DND-41 (cell line): Measurements from ENCODE around the gene C6orf132.
"Not testable (repeated sequence)": the region's sequence is repeated elsewhere in the genome, so short reads cannot be mapped to it uniquely, and the experiment has no call there.

Experiments used
- ATAC-seq: fragments of 200-7000 bp; cut with Tn5 transposase; 3 replicates; pipeline ENCODE4 v1.9.1; 2021; ENCODE audit warnings: low read depth; ENCODE audit not compliant: insufficient read depth
- DNase-seq: peaks from one replicate; pipeline ENCODE4 v3.0.0-alpha.2; 2020
- H2AFZ ChIP-seq: 2 replicates; pipeline ENCODE4 v1.6.0; 2012; ENCODE audit warnings: low read depth, low read length
- H3K27ac ChIP-seq: 2 replicates; pipeline ENCODE4 v1.5.1; 2012; ENCODE audit warnings: low read length, inconsistent platforms
- H3K27me3 ChIP-seq: fragments of 200-600 bp; sonication (generic); 2 replicates; pipeline ENCODE4 v1.6.0; 2012; ENCODE audit warnings: low read length, mild to moderate bottlenecking, inconsistent platforms; ENCODE audit not compliant: insufficient read depth, poor library complexity
- H3K36me3 ChIP-seq: 2 replicates; pipeline ENCODE4 v1.5.1; 2012; ENCODE audit warnings: low read length, inconsistent platforms; ENCODE audit not compliant: insufficient read depth
- H3K4me1 ChIP-seq: 2 replicates; pipeline ENCODE4 v1.5.1; 2012; ENCODE audit warnings: mild to moderate bottlenecking, low read length; ENCODE audit not compliant: insufficient read depth
- H3K4me2 ChIP-seq: 2 replicates; pipeline ENCODE4 v1.6.0; 2012; ENCODE audit warnings: mild to moderate bottlenecking, moderate library complexity, low read length, inconsistent platforms; ENCODE audit not compliant: insufficient read depth
- H3K4me3 ChIP-seq, 2 experiments: fragments of 200-600 bp in 1 of 2; shearing (Covaris generic) in 1 of 2; 2 replicates each; pipeline ENCODE4 v1.5.1; 2012 to 2016; ENCODE audit warnings: inconsistent platforms in 2 of 2, low read length in 2 of 2, mild to moderate bottlenecking in 2 of 2, low read depth in 1 of 2, moderate library complexity in 1 of 2
- H3K79me2 ChIP-seq: 2 replicates; pipeline ENCODE4 v1.6.0; 2012; ENCODE audit warnings: low read length, inconsistent platforms; ENCODE audit not compliant: insufficient read depth
- H3K9ac ChIP-seq: 2 replicates; pipeline ENCODE4 v1.6.0; 2012; ENCODE audit warnings: low read depth, mild to moderate bottlenecking, inconsistent platforms, low read length, moderate library complexity
- H3K9me3 ChIP-seq: 2 replicates; pipeline ENCODE4 v1.5.1; 2012; ENCODE audit warnings: low read length, moderate library complexity, mild to moderate bottlenecking, inconsistent platforms; ENCODE audit not compliant: insufficient read depth, severe bottlenecking
- H4K20me1 ChIP-seq: 2 replicates; pipeline ENCODE4 v1.6.0; 2012; ENCODE audit warnings: low read length; ENCODE audit not compliant: insufficient read depth
- EZH2 ChIP-seq: IDR thresholded peaks from 3 replicates; pipeline ENCODE4 v1.6.1; 2012; ENCODE audit warnings: borderline replicate concordance, low read depth, mild to moderate bottlenecking, moderate library complexity, low read length, inconsistent platforms; ENCODE audit not compliant: severe bottlenecking
- TF ChIP-seq, protein P1 (sequence below): IDR thresholded peaks from 2 replicates; pipeline ENCODE4 v1.5.1; 2012; ENCODE audit warnings: borderline replicate concordance, low read length, moderate library complexity, mild to moderate bottlenecking; ENCODE audit not compliant: poor library complexity, severe bottlenecking; ENCODE audit errors: extremely low read depth

The C6orf132 gene

DNA sequence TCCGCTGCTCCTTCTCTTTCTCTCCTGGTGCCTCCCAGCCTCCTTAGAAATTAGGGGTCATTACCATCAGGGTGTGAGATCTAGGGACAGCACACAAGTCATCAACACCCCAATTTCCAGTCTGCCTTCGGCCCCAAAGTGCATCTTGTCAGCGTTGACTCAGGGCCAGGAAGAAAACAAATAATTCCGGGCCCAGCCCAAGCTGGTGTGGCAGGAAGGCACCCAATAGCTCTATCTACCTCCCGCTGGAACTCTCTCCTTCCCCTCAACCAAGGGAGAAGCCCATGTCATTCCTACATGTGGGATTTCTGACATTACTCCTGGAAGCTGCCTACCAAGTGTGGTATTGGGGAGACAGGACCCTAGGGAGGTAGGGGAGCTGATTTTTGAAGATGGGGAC lies 11.5 kb upstream of the C6orf132 start:
- no peaks in the 10 kb centered on the region for H3K9me3 ChIP-seq
- no peaks in the 10 kb centered on the region for H3K79me2 ChIP-seq
- ATAC-seq (no peak), DNase-seq (no peak)
- no peak overlapping the region for H3K9ac ChIP-seq
- no peak overlapping the region for H3K4me3 ChIP-seq
- no peak overlapping the region for H2AFZ ChIP-seq
- no peak overlapping the region for H3K4me2 ChIP-seq
- no peak for TF ChIP-seq EZH2
- TF ChIP-seq, protein P1, sequence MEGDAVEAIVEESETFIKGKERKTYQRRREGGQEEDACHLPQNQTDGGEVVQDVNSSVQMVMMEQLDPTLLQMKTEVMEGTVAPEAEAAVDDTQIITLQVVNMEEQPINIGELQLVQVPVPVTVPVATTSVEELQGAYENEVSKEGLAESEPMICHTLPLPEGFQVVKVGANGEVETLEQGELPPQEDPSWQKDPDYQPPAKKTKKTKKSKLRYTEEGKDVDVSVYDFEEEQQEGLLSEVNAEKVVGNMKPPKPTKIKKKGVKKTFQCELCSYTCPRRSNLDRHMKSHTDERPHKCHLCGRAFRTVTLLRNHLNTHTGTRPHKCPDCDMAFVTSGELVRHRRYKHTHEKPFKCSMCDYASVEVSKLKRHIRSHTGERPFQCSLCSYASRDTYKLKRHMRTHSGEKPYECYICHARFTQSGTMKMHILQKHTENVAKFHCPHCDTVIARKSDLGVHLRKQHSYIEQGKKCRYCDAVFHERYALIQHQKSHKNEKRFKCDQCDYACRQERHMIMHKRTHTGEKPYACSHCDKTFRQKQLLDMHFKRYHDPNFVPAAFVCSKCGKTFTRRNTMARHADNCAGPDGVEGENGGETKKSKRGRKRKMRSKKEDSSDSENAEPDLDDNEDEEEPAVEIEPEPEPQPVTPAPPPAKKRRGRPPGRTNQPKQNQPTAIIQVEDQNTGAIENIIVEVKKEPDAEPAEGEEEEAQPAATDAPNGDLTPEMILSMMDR: no peak
- H3K27ac ChIP-seq: no peak overlapping the region
- no peaks in the 10 kb centered on the region for H3K4me1 ChIP-seq
- peaks cover 12% of the 10 kb centered on the region for H3K27me3 ChIP-seq
- H4K20me1 ChIP-seq: no peaks in the 10 kb centered on the region
- H3K36me3 ChIP-seq: no peaks in the 10 kb centered on the region

DNA sequence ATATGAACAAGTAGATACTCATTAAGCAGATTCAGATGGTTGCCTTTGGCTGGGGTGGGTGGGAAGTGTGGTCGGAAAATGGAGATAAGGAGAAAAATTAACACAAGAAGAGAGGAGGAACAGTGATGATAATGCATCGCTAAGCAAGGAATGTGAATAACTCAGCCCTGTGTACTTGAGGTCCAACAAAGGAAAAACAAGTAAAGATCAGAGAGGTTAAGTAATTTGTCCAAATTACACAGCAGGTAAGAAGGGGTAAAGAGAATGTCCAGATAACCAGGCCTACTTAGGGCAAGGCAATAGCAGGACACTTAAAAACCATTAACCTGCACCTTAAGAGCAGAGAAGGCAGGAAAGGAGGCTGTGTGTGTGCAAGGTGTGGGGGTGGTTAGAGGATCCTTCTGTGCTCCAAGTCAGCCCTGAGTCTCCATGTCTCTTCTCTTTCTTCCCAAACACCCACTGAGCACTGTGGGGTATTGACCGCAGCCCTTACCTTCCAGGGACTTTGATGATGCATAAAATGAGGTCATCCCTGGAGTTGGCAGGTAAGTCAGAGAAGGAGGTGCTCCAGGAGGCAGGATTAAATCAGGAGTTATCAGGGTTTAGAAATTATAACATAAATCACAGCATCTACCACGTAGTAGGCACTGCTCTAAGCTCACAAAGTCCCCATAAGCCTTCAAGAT lies 10.3 kb upstream of the C6orf132 start:
- not testable (repeated sequence) for H3K9me3 ChIP-seq, DNase-seq, ATAC-seq

DNA sequence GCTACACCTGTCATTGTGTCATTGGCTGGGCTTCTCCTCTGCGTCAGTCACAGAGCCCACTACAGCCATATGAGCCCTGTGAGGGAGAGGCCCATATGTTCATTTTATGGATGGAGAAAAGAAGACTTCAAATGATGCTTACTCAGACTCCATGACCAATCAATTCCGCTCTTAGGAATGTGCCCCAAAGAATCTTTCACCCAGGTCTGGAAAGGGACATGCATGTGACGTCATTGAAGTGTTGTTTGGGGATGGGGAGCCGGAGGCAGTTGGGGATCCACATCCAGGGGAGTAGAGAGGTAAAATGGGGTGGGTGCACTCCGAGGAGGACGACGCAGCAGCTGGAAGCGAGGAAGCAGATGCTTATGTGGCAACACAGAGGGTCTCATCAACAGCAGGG lies 9.6 kb upstream of the C6orf132 start:
- no peak for DNase-seq
- H2AFZ ChIP-seq: no peak overlapping the region
- H3K27ac ChIP-seq: no peak overlapping the region
- H3K4me2 ChIP-seq: no peak overlapping the region
- H3K4me1 ChIP-seq: no peaks in the 10 kb centered on the region
- no peaks in the 10 kb centered on the region for H3K9me3 ChIP-seq
- H3K4me3 ChIP-seq: no peak overlapping the region
- TF ChIP-seq EZH2: no peak
- TF ChIP-seq, protein P1: no peak
- H3K27me3 ChIP-seq: peaks cover 10% of the 10 kb centered on the region
- H3K9ac ChIP-seq: no peak overlapping the region
- H3K79me2 ChIP-seq: no peaks in the 10 kb centered on the region
- H3K36me3 ChIP-seq: no peaks in the 10 kb centered on the region
- no peaks in the 10 kb centered on the region for H4K20me1 ChIP-seq
- no peak for ATAC-seq

More for the DNA sequence above, 10.3 kb upstream of the C6orf132 start:
- not testable (repeated sequence) for H3K4me1 ChIP-seq, H3K4me2 ChIP-seq, H3K4me3 ChIP-seq, H3K9ac ChIP-seq, H3K27ac ChIP-seq, H3K79me2 ChIP-seq, H4K20me1 ChIP-seq, H3K36me3 ChIP-seq, H2AFZ ChIP-seq
- H3K27me3 ChIP-seq: peaks cover 10% of the 10 kb centered on the region

DNA sequence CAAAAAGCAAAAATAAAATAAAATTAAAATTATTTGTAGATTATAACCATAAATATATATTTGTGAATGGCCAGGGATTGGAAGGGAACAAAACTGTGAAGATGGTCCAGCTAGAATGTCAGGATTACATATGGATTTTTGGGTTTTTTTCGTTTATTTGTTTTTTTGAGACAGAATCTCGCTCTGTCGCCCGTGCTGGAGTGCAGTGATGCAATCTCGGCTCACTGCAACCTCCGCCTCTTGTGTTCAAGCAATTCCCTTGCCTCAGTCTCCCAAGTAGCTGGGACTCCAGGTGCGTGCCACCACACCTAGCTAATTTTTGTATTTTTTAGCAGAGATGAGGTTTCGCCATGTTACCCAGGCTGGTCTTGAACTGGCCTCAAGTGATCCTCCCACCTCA lies 7.8 kb upstream of the C6orf132 start:
- TF ChIP-seq, protein P1: no peak
- no peak for TF ChIP-seq EZH2

More for the DNA sequence above, 7.8 kb upstream of the C6orf132 start:
- no peaks in the 10 kb centered on the region for H3K9me3 ChIP-seq
- no peak overlapping the region for H3K4me3 ChIP-seq
- H2AFZ ChIP-seq: no peak overlapping the region
- no peaks in the 10 kb centered on the region for H3K36me3 ChIP-seq
- no peak overlapping the region for H3K9ac ChIP-seq
- H3K4me2 ChIP-seq: no peak overlapping the region
- ATAC-seq (no peak), DNase-seq (no peak)
- H3K27me3 ChIP-seq: peaks cover 5% of the 10 kb centered on the region
- no peaks in the 10 kb centered on the region for H4K20me1 ChIP-seq
- no peaks in the 10 kb centered on the region for H3K4me1 ChIP-seq
- H3K79me2 ChIP-seq: no peaks in the 10 kb centered on the region
- H3K27ac ChIP-seq: no peak overlapping the region
